KBM-7 (cell line): ENCODE results near the gene CD84.
"Not testable (repeated sequence)": the region's sequence is repeated elsewhere in the genome, so short reads cannot be mapped to it uniquely, and the experiment has no call there.

Experiments
- DNase-seq: peaks from one replicate; pipeline ENCODE4 v3.0.0-alpha.2; 2015
- in situ Hi-C: fragments of 300-500 bp; cut with MboI; formaldehyde crosslinking; loops from 2 replicates; pipeline ENCODE4 v1.14.3; 2020; ENCODE audit warnings: low sequenced_read_pairs, low pct_unique_long_range_greater_than_20kb, mixed read lengths

The CD84 gene

DNA sequence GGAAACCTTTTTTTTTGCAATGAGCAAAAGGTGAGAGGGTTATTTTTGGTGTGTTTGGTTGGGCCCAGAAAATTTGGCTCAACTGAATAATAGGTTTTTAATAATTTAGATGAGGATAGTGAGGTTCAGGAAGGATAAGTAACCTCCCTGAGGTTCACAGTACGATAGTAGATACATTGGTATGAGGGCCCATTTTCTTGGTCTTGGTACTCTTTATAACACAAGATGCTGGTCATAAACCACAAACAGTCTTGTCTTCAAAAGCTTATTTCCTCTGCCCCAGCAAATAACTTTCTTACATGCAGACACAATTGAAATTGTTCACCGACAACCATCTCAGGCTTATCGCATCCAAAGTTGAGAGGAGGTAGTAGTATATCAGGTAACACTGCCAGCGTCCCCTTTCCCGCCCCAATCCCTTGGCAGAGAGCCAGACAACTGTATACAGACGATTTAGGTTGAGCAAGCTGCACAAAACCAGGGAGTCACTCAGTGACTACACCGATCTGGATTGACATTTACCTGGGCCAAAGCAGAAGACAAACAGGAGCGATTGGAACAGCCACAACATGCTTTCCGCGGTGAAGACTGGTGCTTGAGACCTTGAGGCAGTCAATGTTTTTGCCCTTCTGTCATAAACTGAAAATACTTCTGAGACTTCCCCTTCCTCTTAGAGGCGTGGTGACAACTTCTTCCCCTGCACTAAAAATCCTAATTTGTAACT, 56.5 kb downstream of the CD84 start, which contains the start of gene SLAMF6:
SLAMF6 (minus strand) TSS at position 634 of the 724 bp plus-strand sequence; CDS start at position 571, 63 bp downstream.
- in situ Hi-C loops, result no loop called here
- peak; percentile 66 for DNase-seq

DNA sequence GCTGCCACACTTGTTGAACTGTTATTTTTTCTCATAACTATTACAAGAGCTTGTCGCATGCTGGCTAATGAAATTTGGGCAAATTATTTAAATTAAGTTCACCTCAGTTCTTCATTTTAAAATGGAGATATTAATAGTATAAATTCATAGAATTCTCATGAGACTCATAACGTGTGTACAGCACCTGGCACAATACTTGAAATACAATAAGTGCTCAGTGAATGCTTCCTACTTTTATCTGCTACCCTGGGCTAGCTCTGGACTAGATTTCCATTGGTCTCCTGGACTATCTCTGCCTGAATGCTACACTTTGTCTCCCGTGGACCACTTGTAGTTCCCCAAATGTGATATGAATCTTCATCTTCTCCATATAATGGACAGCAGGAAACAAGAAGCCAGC, 57.2 kb downstream of the CD84 start:
- in situ Hi-C loops, result no loop called here
- DNase-seq, result no peak

DNA sequence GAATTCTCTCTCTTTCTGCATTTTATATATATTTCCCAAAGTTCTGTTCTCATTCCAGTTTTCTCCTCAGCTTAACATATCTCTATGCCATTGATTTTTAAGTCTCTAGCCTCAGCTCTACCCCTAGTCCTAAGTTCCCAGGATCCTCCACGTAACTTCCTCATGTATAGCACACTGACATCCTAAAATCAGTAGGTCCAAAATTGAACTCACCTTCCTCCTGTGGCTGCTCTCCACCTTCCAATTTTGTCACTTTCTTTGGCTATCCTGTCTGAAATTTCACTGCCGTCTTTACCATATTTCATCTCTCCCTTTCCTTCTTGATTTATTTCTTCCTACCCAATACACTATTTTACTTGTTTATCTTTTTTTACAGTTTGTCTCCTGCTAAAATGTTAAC, 57.7 kb downstream of the CD84 start:
- in situ Hi-C loops, result no loop called here

DNA sequence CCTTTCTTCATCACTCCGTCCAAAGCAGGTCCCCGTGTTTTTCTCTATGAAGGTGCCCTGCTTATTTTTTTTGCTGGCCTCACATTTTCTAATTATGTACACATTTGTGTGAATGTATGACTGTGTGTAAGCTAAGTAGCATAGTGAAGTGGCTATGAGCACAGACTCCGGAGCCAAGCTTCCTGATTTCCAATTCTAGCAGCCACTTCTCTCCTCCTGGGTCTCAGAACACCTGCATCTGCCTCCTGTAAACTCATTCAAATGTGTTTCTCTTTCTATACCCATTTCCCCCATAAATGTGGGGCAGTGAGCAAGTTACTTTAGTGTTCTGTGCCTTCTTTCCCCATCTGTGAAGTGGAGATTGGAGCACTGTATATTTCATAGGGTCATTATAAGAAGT, 58.3 kb downstream of the CD84 start:
- in situ Hi-C loops, result no loop called here
- peak; percentile 9 for DNase-seq

More for the DNA sequence above, 57.7 kb downstream of the CD84 start:
- peak; percentile 16 for DNase-seq

DNA sequence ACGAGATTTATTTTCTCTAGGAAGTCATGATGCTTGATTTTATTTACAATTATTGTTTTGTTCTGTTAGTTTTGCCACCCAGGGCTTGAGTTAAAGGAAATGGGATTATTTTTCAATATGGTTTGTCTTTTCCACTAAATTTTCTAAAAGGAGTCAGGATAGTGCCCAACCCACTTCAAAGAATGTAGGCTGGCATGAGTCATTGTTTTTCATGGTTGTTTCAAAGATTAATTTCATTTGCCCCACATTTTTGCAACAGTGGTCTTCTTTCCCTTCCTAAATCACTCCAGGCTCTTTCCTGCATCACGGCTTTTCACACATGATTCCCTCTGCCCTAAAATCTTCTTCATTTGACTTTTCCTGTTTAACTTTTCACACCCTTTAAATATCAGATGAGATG, 58.7 kb downstream of the CD84 start:
- in situ Hi-C loops, result no loop called here
- peak; percentile 9 for DNase-seq

DNA sequence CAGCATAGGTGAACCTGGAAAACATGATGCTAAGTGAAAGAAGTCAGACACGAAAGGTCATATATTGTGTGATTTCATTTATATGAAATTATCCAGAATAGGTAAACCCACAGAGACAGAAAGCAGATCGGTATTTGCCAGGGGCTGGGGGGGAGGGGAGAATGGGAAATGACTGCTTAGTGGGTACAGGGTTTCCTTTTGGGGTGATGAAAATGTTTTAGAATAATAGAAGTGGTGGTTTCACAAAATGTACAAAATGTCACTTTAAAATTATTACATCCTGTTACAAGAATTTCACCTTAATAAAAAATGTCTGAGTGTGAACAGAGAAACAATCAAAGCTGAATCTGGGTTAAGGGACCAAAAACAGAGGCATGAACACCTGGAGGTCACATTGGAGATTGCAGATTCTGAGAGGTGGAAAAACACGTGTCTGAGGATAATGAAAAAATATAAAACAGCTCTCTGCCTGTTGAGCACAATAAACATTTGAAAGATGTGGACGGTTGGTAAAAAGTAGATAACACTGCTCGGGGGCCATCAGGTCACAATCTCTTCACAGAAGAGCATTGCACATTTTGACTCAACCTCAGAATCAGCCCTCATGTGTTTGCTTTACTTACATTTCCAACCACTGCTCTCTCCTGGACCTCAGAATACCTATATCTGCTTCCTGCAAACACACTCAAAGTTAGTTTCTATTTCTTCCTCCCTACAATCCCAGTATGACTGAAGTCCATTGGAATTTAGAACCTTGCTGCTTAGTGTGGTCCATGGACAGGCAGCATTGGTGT, 59.5 kb downstream of the CD84 start:
- peak; percentile 32 for DNase-seq
- in situ Hi-C loops, result no loop called here

DNA sequence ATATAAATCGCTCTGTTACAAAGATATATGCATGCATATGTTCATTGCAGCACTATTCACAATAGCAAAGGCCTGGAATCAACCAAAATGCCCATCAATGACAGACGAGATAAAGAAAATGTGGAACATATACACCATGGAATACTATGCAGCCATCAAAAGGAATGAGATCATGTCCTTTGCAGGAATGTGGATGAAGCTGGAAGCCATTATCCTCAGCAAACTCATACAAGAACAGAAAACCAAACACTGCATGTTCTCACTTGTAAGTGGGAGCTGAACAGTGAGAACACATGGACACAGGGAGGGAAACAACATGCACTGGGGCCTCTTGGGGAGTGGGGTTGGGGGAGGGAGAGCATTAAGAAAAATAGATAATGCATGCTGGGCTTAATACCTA, 61.8 kb downstream of the CD84 start:
- in situ Hi-C loops, DNase-seq: not testable (repeated sequence)

DNA sequence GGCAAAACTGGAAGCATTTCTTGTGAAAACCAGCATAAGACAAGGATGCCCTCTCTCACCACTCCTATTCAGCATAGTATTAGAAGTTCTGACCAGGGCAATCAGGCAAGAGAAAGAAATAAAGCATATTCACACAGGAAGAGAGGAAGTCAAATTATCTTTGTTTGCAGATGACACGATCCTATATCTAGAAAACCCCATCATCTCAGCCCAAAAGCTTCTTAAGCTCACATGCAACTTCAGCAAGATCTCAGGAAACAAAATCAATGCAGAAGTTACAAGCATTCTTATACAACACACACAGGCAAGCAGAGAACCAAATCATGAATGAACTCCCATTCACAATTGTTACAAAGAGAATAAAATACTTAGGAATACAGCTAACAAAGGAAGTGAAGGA, 63.4 kb downstream of the CD84 start:
- in situ Hi-C loops, result not testable (repeated sequence)
- peak; percentile 12 for DNase-seq

DNA sequence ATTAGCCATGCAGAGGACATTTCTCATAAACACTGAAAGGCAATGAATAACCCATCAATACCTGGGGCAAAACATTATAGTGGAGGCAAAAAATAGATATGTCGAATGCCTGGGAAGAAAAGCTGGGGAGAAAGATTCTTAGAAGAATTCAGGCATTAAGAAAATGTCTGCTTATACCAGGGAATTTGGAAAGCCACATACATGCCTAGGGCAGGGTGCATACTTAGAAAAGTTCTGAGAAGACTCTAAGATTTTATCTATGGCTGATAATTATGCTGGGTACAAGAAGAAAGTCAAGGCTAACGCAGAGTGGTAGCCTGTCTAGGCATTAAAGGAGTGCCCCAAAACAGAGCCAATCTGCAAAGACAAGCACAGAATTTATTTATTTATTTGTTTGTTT, 74.6 kb downstream of the CD84 start:
- in situ Hi-C loops, result no loop called here
- DNase-seq, result no peak

DNA sequence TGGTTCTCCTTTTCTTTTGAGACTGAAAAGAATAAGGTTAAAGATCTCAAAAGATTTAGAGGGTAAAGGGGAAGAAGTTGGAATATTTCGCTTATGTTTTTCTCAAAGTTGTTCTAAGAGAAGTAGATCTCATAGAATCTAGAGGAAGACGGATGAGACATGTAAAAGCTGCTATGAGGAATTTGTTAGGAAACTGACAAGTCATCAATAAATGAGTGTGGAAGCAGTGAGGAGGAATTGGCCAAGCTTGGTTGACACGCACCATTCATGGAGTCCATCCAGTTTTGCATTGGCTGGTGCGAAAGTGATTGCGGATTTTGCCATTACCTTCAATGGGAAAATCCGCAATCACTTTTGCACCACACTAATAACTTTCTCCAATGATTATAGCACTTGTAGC, 76.2 kb downstream of the CD84 start:
- no peak for DNase-seq
- in situ Hi-C loops, result no loop called here

DNA sequence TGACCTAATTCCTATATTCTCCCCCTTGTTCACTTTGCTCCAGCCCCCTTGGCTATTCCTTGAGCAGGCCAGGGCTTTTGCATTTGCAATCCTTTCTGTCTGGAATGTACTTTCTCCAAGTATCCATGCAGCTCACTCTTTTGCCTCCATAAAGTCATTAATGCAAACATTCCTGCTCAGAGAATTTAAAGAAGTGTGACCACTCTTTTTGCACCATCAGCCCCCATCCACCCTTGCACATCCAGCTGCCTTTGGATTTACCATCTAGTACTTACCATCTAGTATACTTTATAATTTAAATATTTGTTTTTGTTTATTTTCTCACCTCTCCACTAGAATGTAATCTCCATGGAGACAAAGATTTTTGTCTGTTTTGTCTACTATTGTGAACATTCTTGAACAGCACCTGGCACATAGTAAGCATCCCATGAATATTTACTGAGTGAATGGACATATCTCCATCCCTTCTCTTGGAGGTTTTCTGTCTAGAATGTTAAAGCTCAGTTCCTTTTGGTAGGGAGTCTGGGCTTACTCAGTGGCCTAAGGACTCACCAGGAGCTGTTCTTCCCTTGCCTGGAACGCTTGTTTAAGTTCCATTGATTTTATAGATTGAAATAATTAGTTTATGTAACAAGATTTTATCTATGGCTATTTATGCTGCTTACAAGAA, 78.8 kb downstream of the CD84 start:
- DNase-seq, result no peak
- in situ Hi-C loops, result no loop called here

DNA sequence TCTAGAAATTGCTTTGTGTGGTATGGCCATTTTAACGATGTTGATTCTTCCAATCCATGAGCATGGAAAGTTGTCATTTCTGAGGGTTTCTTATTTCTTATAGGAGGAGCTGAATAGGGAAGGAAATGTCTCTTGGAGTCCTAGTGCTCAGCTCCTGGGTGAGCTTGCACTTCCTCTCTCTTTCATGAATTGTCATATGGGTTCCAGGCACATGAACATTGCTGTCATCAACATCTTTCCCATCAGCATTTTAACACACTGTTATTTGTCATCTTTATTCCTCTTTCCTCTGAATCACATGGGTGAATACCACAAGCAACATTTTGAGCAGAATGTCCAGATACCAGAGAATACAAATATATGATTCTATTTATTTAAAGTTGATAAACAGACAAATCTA, 79.7 kb downstream of the CD84 start:
- in situ Hi-C loops, result no loop called here
- peak; percentile 56 for DNase-seq

DNA sequence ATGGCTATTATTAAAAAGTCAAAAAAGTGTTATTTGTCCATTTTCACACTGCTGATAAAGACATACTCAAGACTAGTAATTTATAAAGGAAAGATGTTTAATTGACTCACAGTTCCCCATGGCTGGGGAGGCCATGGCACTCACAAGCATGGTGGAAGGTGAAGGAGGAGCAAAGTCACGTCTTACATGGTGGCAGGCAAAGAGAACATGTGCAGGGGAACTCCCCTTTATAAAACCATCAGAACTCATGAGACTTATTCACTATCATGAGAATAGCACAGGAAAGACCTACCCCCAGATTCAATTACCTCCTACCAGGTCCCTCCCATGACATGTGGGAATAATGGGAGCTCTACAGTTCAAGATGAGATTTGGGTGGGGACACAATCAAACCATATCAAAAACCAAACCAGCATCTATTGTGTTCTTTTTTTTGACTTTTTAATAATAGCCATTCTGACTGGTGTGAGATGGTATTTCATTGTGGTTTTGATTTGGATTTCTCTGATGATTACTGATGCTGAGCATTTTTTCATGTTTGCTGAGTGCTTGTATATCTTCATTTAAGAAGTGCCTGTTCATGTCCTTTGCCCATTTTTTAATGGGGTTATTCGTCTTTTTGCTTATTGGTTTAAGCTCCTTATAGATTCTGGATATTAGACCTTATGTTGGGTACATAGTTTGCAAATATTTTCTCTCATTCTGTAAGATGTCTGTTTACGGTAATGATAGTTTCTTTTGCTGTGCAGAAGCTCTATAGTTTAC, 80.8 kb downstream of the CD84 start:
- in situ Hi-C loops, DNase-seq: not testable (repeated sequence)

DNA sequence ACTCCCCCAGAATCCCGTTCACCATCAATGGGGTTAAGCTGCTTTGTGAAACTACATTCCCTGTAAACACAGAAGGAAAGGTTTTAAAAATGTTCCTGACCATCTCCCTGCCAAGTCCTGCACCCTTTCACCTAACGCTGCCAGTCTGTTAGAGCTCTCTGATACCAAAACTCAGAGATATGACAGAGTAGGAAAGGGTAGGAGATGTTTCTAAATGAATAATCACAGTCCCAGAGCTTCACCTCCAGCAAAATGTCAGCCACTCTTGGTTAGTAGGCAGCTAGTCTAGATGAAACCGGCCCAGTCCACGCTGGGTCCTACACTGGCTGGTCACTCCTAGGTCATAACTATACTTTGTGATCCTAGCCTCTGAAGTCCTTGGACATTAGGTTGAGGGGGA, 83.0 kb downstream of the CD84 start:
- no peak for DNase-seq
- in situ Hi-C loops, result no loop called here

DNA sequence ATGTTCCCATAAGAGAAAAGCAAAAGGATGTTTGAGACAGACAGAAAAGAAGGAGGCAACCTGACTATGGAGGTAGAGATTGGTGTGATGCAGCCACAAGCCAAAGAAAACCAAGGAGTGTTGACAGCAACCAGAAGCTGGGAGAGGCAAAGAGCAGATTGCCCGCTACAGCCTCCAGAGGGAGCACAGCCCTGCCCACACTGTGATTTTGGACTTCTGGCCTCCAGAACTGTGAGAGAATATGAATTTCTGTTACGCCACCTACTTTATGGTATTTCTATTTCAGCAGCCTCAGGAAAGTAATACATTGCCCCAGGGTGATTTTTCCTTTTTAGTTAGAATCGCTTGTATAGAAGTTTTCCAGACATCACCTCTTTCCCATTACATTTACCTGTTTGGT, 84.7 kb downstream of the CD84 start:
- in situ Hi-C loops, result no loop called here
- peak; percentile 32 for DNase-seq

DNA sequence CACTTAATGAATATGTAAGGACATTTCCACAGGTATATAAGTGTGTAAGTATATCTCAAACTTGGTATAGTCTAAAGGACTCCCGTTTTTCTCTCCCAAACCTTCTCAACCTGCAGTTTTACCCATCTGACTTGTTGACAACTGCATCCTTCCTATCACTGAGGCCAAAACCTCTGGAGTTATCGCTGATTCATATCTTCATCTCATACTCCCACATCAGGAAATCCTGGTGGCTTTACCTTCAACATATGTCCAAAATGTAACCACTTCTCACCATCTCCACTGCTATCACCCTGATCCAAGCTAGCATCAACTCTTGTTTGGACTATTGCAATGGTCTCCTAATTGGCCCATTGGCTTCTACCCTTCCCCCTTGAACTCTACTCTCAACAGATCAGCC, 86.7 kb downstream of the CD84 start:
- in situ Hi-C loops, result no loop called here
- DNase-seq, result no peak

DNA sequence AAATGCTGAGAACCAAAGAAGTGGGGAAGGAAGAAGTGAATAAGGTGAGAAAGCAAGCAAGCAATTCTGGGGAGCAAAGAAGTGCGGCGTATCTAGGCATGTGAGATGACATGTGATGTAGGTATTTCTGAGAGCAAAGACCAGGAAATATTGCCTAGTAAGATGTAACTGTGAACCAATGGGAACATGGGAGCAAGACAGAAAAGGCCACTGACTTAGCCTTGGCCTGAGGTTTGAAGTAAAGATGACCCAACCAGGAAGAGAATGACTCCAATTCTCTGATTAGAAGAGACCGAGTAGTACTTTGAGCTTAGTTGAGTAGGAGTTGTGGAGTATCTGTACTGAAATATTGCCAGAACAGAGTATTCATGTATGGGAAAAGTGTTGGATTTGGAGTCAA, 87.3 kb downstream of the CD84 start:
- DNase-seq, result no peak
- in situ Hi-C loops, result no loop called here
